Thoracic aorta (tissue), 2 donors: Measurements from ENCODE around the gene TBL1X. TPM values are rescaled to one million over a fixed set of nuclear protein-coding genes. Genes with fewer than 3 reads are reported as not detected.

Source experiments
- ATAC-seq: fragments of 150-250 bp; one replicate; pipeline ENCODE4 v1.8.0; 2017; ENCODE audit warnings: low read depth; ENCODE audit not compliant: insufficient number of reproducible peaks, low FRiP score
- DNase-seq: peaks from one replicate; pipeline ENCODE4 v3.0.0-alpha.2; 2020; ENCODE audit warnings: low spot score
- H3K27ac ChIP-seq, 2 donors: fragments of 200-600 bp; sonication (generic); 1 replicate in 1 of 2; 2 replicates in 1 of 2; pipeline ENCODE4 v1.5.1; 2016; ENCODE audit warnings: mild to moderate bottlenecking in 2 of 2, moderate library complexity in 2 of 2
- H3K27me3 ChIP-seq: fragments of 200-600 bp; sonication (generic); replicated peaks from 2 replicates; pipeline ENCODE4 v1.6.0; 2016; ENCODE audit warnings: mild to moderate bottlenecking; ENCODE audit not compliant: insufficient read depth
- H3K36me3 ChIP-seq: fragments of 200-600 bp; sonication (generic); one replicate; pipeline ENCODE4 v1.5.1; 2016
- H3K4me1 ChIP-seq, 2 donors: fragments of 200-600 bp; sonication (generic); 1 replicate in 1 of 2; 2 replicates in 1 of 2; pipeline versions ENCODE4 v1.5.1 to v1.6.0; 2016; ENCODE audit warnings: low read depth in 2 of 2, mild to moderate bottlenecking in 1 of 2; ENCODE audit not compliant: control insufficient read depth in 1 of 2
- H3K4me3 ChIP-seq: fragments of 200-600 bp; sonication (generic); 2 replicates; pipeline ENCODE4 v1.5.1; 2016; ENCODE audit warnings: mild to moderate bottlenecking
- H3K9me3 ChIP-seq: fragments of 200-600 bp; sonication (generic); 2 replicates; pipeline ENCODE4 v1.5.1; 2016
- total RNA-seq, 2 donors: library from RNA; depleted of rRNA; stranded (reverse); fragments of >200 nt; gene quantifications; one replicate each; pipeline versions ENCODE4 v1.1.0 to v1.2.3, GENCODE V29; 2016
- TF ChIP-seq, protein P1 (sequence below): fragments of 200-600 bp; sonication (generic); IDR thresholded peaks from one replicate; pipeline ENCODE4 v1.5.1; 2019; ENCODE audit warnings: antibody characterized with exemption

The TBL1X gene
- total RNA-seq, 2 donors from 2014 or later = 37.9 to 39.7 TPM

DNA sequence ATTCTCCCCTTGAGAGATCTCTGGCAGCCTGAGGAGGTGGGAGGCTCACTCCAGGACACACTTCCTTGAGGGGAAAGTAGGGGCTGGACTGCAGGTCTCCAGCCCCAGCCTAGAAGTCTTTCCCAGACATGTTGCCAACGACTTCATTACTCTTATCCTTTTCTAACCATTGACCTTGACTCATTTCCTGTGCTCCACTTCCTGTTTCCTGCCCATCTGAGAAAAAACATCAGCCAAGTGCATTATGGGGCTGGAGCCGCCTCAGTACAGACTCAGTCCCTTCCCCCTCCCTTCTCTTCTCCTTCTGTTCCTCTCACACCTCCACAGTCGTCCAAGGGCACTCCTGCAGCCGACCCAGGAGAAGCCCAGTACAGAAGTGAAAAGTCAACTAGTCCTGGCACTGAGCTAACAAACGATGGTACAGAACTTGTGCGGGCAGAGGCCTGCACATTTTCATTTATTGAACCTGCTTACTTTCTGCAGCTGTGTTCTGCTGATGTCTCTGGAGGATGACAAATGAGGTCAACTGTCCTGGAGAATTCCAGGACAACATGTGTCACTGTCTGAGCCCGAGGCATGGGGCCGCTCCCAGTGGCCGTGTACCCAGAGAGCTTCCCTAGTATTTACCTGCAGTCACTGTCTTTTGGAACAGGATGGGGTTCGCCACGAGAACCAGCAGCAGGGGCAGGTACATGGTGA, 280.7 kb downstream of the TBL1X start:
- Histone ChIP-seq H3K9me3 (no peaks in the 10 kb centered on the region), H3K36me3 (no peaks in the 10 kb centered on the region), H3K4me1 (no peaks in the 10 kb centered on the region), H3K4me3 (no peak overlapping the region), H3K27me3 (no peaks in the 10 kb centered on the region), H3K27ac (no peak overlapping the region)
- DNase-seq = no peak
- TF ChIP-seq, protein P1, sequence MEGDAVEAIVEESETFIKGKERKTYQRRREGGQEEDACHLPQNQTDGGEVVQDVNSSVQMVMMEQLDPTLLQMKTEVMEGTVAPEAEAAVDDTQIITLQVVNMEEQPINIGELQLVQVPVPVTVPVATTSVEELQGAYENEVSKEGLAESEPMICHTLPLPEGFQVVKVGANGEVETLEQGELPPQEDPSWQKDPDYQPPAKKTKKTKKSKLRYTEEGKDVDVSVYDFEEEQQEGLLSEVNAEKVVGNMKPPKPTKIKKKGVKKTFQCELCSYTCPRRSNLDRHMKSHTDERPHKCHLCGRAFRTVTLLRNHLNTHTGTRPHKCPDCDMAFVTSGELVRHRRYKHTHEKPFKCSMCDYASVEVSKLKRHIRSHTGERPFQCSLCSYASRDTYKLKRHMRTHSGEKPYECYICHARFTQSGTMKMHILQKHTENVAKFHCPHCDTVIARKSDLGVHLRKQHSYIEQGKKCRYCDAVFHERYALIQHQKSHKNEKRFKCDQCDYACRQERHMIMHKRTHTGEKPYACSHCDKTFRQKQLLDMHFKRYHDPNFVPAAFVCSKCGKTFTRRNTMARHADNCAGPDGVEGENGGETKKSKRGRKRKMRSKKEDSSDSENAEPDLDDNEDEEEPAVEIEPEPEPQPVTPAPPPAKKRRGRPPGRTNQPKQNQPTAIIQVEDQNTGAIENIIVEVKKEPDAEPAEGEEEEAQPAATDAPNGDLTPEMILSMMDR = no peak
- no peak for ATAC-seq

- Histone ChIP-seq H3K9me3 (no peaks in the 10 kb centered on the region), H3K4me1 (no peaks in the 10 kb centered on the region), H3K36me3 (no peaks in the 10 kb centered on the region), H3K27ac (no peak overlapping the region), H3K4me3 (no peak overlapping the region), H3K27me3 (no peaks in the 10 kb centered on the region)
- ATAC-seq (no peak), DNase-seq (no peak)
- TF ChIP-seq, protein P1 = no peak
These were observed 281.5 kb downstream of the TBL1X start for GRCh38 chrX:9746148-9746888.

DNA sequence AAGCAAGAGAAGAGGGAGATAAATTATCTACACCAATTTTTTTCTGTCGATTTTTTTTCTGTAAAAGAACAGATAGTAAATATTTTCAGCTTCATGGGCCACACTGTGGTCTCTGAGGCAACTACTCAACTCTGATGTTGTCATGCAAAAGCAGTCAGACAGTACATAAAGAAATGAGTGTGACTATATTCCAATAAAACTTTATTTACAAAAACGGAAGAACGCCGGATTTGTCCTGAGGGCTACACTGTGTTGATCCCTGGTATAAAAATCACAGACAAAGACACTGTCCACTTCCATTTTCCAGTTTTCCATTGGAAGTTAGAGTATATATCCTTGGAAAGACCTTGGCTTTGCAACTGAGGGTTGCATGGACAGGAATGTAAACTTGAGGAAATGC, 282.8 kb downstream of the TBL1X start:
- no peak for ATAC-seq
- Histone ChIP-seq H3K4me3 (no peak overlapping the region), H3K36me3 (no peaks in the 10 kb centered on the region), H3K27ac (no peak overlapping the region), H3K4me1 (no peaks in the 10 kb centered on the region), H3K9me3 (no peaks in the 10 kb centered on the region), H3K27me3 (no peaks in the 10 kb centered on the region)
- DNase-seq = no peak
- TF ChIP-seq, protein P1 = no peak

DNA sequence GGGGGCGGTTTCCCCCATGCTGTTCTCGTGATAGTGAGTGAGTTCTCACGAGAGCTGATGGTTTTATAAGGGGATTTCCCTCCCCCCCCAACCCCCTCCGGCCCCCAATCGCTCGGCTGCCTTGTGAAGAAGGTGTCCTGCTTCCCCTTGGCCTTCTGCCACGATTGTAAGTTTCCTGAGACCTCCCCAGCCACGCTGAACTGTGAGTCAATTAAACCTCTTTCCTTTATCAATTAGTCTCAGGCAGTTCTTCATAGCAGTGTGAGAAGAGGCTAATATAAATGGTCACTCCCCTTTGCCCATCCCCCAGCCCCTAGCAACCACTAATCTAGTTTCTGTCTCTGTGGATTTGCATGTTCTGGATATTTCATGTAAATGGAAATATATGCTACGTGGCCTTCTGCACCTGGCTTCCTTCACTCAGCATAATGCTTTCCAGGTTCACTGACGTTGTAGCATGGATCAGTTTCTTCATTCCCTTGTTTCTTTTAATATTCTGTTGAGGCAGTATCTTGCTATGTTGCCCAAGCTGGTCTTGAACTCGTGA, 284.4 kb downstream of the TBL1X start:
- ATAC-seq = no peak
- TF ChIP-seq, protein P1 = no peak
- H3K36me3 ChIP-seq = no peaks in the 10 kb centered on the region
- H3K4me1 ChIP-seq = no peaks in the 10 kb centered on the region
- no peaks in the 10 kb centered on the region for H3K27me3 ChIP-seq
- H3K27ac ChIP-seq = no peak overlapping the region
- DNase-seq = no peak
- H3K4me3 ChIP-seq = no peak overlapping the region
- no peaks in the 10 kb centered on the region for H3K9me3 ChIP-seq

DNA sequence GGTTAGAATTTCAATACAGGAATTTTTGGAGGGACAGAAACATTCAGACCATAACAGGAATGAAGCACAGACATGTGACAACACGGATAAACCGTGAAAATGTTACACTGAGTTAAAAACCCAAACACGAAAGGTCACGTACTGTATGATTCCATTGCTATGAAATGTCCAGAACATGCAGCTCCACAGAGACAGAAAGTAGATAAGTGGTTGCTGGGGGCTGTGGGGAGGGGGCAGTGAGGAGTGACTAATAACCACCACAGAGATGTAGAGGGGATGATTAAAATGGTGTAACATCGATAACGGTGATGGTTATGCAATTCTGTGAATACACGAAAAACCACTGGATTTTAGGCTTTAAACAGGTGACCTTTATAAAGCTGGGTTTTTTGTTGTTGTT, 292.5 kb downstream of the TBL1X start:
- Histone ChIP-seq H3K36me3 (no peaks in the 10 kb centered on the region), H3K4me3 (no peak overlapping the region), H3K27ac (no peak overlapping the region), H3K9me3 (no peaks in the 10 kb centered on the region), H3K4me1 (no peaks in the 10 kb centered on the region), H3K27me3 (no peaks in the 10 kb centered on the region)
- DNase-seq (no peak), ATAC-seq (no peak)
- TF ChIP-seq, protein P1 = no peak
